GM12891 (cell line): Measurements from ENCODE around the gene SPAG16.

Experiments
- POLR2A ChIP-seq: IDR thresholded peaks from 2 replicates; pipeline ENCODE4 v1.6.1; 2011; ENCODE audit warnings: low read depth, low read length, control low read depth
- TAF1 ChIP-seq: IDR thresholded peaks from 2 replicates; pipeline ENCODE4 v1.6.1; 2011; ENCODE audit warnings: low read depth, low read length, control low read depth

GRCh38 chr2:214377286-214377624 is 1093.0 kb downstream of the SPAG16 start:
- TF ChIP-seq POLR2A = no peak
- TF ChIP-seq TAF1 = no peak
